Progenitor cell of endocrine pancreas (in vitro differentiated cells): Measurements from ENCODE around the gene SRP54. TPM values are rescaled to one million over a fixed set of nuclear protein-coding genes. Genes with fewer than 3 reads are reported as not detected.
"Not testable (repeated sequence)": the region's sequence is repeated elsewhere in the genome, so short reads cannot be mapped to it uniquely, and the experiment has no call there.

Experiments used
- DNase-seq: peaks from one replicate; pipeline ENCODE4 v3.0.0; 2021; ENCODE audit warnings: low spot score; ENCODE audit not compliant: unreplicated experiment
- H3K27ac Mint-ChIP-seq: 2 replicates; pipeline ENCODE4 v1.8.0; 2021; ENCODE audit warnings: mild to moderate bottlenecking, moderate library complexity, mixed read lengths
- H3K27me3 Mint-ChIP-seq: 2 replicates; pipeline ENCODE4 v1.8.0; 2021; ENCODE audit warnings: mixed read lengths
- H3K36me3 Mint-ChIP-seq: 2 replicates; pipeline ENCODE4 v1.8.0; 2022; ENCODE audit warnings: mixed read lengths; ENCODE audit not compliant: insufficient read depth
- H3K4me1 Mint-ChIP-seq: 2 replicates; pipeline ENCODE4 v1.8.0; 2021; ENCODE audit warnings: low read depth, mixed read lengths
- H3K4me3 Mint-ChIP-seq: 2 replicates; pipeline ENCODE4 v1.8.0; 2021; ENCODE audit warnings: low read depth, mild to moderate bottlenecking, moderate library complexity, mixed read lengths
- H3K9me3 Mint-ChIP-seq: 2 replicates; pipeline ENCODE4 v1.8.0; 2021; ENCODE audit warnings: low read depth, mixed read lengths
- CTCF ChIP-seq: fragments of 200-600 bp; sonication (generic); IDR thresholded peaks from one replicate; pipeline ENCODE4 v1.5.0; 2021; ENCODE audit warnings: antibody characterized with exemption, mild to moderate bottlenecking; ENCODE audit not compliant: unreplicated experiment
- total RNA-seq: library from RNA; stranded (reverse); gene quantifications from 2 replicates; pipeline ENCODE4 v1.2.1, GENCODE V29; 2021

Gene SRP54
- total RNA-seq, 1 donor from 2014 or later: 62.0 TPM

- TF ChIP-seq CTCF: no peak
- H3K27ac Mint-ChIP-seq: no peak overlapping the region
- no peaks in the 10 kb centered on the region for H3K27me3 Mint-ChIP-seq
These were observed 25.0 kb upstream of the SRP54 start for GRCh38 chr14:34957771-34958286.

GRCh38 chr14:34962106-34962505 lies 20.7 kb upstream of the SRP54 start:
- H3K27me3 Mint-ChIP-seq, H3K4me3 Mint-ChIP-seq, DNase-seq, H3K9me3 Mint-ChIP-seq, H3K27ac Mint-ChIP-seq: not testable (repeated sequence)
- Mint-ChIP-seq H3K36me3 (peaks cover 12% of the 10 kb centered on the region), H3K4me1 (peaks cover 11% of the 10 kb centered on the region)

More at GRCh38 chr14:34957771-34958286, 25.0 kb upstream of the SRP54 start:
- Mint-ChIP-seq H3K36me3 (peaks cover 18% of the 10 kb centered on the region), H3K9me3 (peaks cover 4% of the 10 kb centered on the region), H3K4me3 (no peak overlapping the region), H3K4me1 (peaks cover 11% of the 10 kb centered on the region)
- no peak for DNase-seq

- Mint-ChIP-seq H3K9me3 (no peaks in the 10 kb centered on the region), H3K4me1 (peaks cover under 1% of the 10 kb centered on the region), H3K27ac (no peak overlapping the region), H3K4me3 (no peak overlapping the region), H3K36me3 (peaks cover 5% of the 10 kb centered on the region), H3K27me3 (no peaks in the 10 kb centered on the region)
- no peak for TF ChIP-seq CTCF
- no peak for DNase-seq
These were observed 17.6 kb upstream of the SRP54 start for GRCh38 chr14:34964977-34965764.

- Mint-ChIP-seq H3K27me3 (no peaks in the 10 kb centered on the region), H3K36me3 (peaks cover 4% of the 10 kb centered on the region), H3K27ac (no peak overlapping the region), H3K4me1 (no peaks in the 10 kb centered on the region), H3K4me3 (no peak overlapping the region), H3K9me3 (no peaks in the 10 kb centered on the region)
- no peak for DNase-seq
- TF ChIP-seq CTCF: no peak
These were observed 16.9 kb upstream of the SRP54 start for GRCh38 chr14:34965912-34966311.

- no peaks in the 10 kb centered on the region for H3K27me3 Mint-ChIP-seq
- peaks cover 4% of the 10 kb centered on the region for H3K36me3 Mint-ChIP-seq
- DNase-seq: no peak
- H3K9me3 Mint-ChIP-seq: no peaks in the 10 kb centered on the region
- no peak for TF ChIP-seq CTCF
- H3K27ac Mint-ChIP-seq: no peak overlapping the region
- H3K4me1 Mint-ChIP-seq: no peaks in the 10 kb centered on the region
- H3K4me3 Mint-ChIP-seq: no peak overlapping the region
These were observed 16.4 kb upstream of the SRP54 start for GRCh38 chr14:34966413-34966812.

GRCh38 chr14:34970665-34971064 lies 12.1 kb upstream of the SRP54 start:
- Mint-ChIP-seq H3K9me3 (no peaks in the 10 kb centered on the region), H3K27ac (no peak overlapping the region), H3K4me3 (no peak overlapping the region), H3K36me3 (peaks cover 3% of the 10 kb centered on the region), H3K27me3 (no peaks in the 10 kb centered on the region), H3K4me1 (no peaks in the 10 kb centered on the region)
- no peak for TF ChIP-seq CTCF
- DNase-seq: no peak
